ENCODE results near the gene KMT2A.
"Not testable (repeated sequence)": the region's sequence is repeated elsewhere in the genome, so short reads cannot be mapped to it uniquely, and the experiment has no call there.

Gene KMT2A

GRCh38 chr11:118411530-118411929 lies 24.8 kb upstream of the KMT2A start:
- peaks cover 2% of the 10 kb centered on the region for H3K4me1 ChIP-seq
- no peak for TF ChIP-seq CTCF (IDR thresholded peaks at IDR 0.05)
- no peaks in the 10 kb centered on the region for H3K9me3 ChIP-seq (ENCODE audit: control insufficient read depth, low read length)
- no peak overlapping the region for H3K4me3 ChIP-seq (ENCODE audit: low read depth, low read length)
- no peak overlapping the region for H3K27ac ChIP-seq
- no peaks in the 10 kb centered on the region for H3K27me3 ChIP-seq (ENCODE audit: control insufficient read depth, insufficient read depth, low read length)
- no peak overlapping the region for H3K4me2 ChIP-seq (ENCODE audit: low read length)
- H2AFZ ChIP-seq, result no peak overlapping the region
- no peak overlapping the region for H3K9ac ChIP-seq
- no peaks in the 10 kb centered on the region for H3K36me3 ChIP-seq (ENCODE audit: control insufficient read depth, insufficient read depth, low read length)
- peaks cover 3% of the 10 kb centered on the region for H3K79me2 ChIP-seq

GRCh38 chr11:118412921-118413320 lies 23.4 kb upstream of the KMT2A start:
- Histone ChIP-seq H3K36me3 (ENCODE audit: control insufficient read depth, insufficient read depth, low read length) (no peaks in the 10 kb centered on the region), H3K9ac (no peak overlapping the region), H3K4me3 (ENCODE audit: low read depth, low read length) (no peak overlapping the region), H2AFZ (no peak overlapping the region), H3K79me2 (no peaks in the 10 kb centered on the region), H3K4me1 (peaks cover 2% of the 10 kb centered on the region), H3K27me3 (ENCODE audit: control insufficient read depth, insufficient read depth, low read length) (no peaks in the 10 kb centered on the region), H3K9me3 (ENCODE audit: control insufficient read depth, low read length) (no peaks in the 10 kb centered on the region), H3K4me2 (ENCODE audit: low read length) (no peak overlapping the region), H3K27ac (no peak overlapping the region)
- TF ChIP-seq CTCF (IDR thresholded peaks at IDR 0.05), result no peak

- Histone ChIP-seq H3K9ac (no peak overlapping the region), H3K27me3 (ENCODE audit: control insufficient read depth, insufficient read depth, low read length) (no peaks in the 10 kb centered on the region), H3K9me3 (ENCODE audit: control insufficient read depth, low read length) (no peaks in the 10 kb centered on the region), H3K79me2 (no peaks in the 10 kb centered on the region), H3K27ac (peak overlapping the region; percentile 4), H3K36me3 (ENCODE audit: control insufficient read depth, insufficient read depth, low read length) (no peaks in the 10 kb centered on the region), H3K4me2 (ENCODE audit: low read length) (no peak overlapping the region), H3K4me1 (peaks cover 2% of the 10 kb centered on the region), H2AFZ (no peak overlapping the region), H3K4me3 (ENCODE audit: low read depth, low read length) (no peak overlapping the region)
- no peak for TF ChIP-seq CTCF (IDR thresholded peaks at IDR 0.05)
These were observed 21.1 kb upstream of the KMT2A start for GRCh38 chr11:118415062-118415738.

GRCh38 chr11:118415739-118416068 lies 20.6 kb upstream of the KMT2A start:
- TF ChIP-seq CTCF (IDR thresholded peaks at IDR 0.05), result no peak
- peak overlapping the region; percentile 4 for H3K27ac ChIP-seq
- H3K27me3 ChIP-seq (ENCODE audit: control insufficient read depth, insufficient read depth, low read length), result no peaks in the 10 kb centered on the region
- no peak overlapping the region for H3K9ac ChIP-seq
- H3K4me3 ChIP-seq (ENCODE audit: low read depth, low read length), result no peak overlapping the region
- no peaks in the 10 kb centered on the region for H3K36me3 ChIP-seq (ENCODE audit: control insufficient read depth, insufficient read depth, low read length)
- no peak overlapping the region for H3K4me2 ChIP-seq (ENCODE audit: low read length)
- peaks cover 2% of the 10 kb centered on the region for H3K4me1 ChIP-seq
- H2AFZ ChIP-seq, result no peak overlapping the region
- no peaks in the 10 kb centered on the region for H3K79me2 ChIP-seq
- no peaks in the 10 kb centered on the region for H3K9me3 ChIP-seq (ENCODE audit: control insufficient read depth, low read length)

GRCh38 chr11:118416900-118417299 lies 19.4 kb upstream of the KMT2A start:
- not testable (repeated sequence) for H3K9ac ChIP-seq; H3K27ac ChIP-seq; H3K4me3 ChIP-seq (ENCODE audit: low read depth, low read length); H3K27me3 ChIP-seq (ENCODE audit: control insufficient read depth, insufficient read depth, low read length); H3K79me2 ChIP-seq; H2AFZ ChIP-seq; H3K4me1 ChIP-seq; H3K4me2 ChIP-seq (ENCODE audit: low read length); H3K36me3 ChIP-seq (ENCODE audit: control insufficient read depth, insufficient read depth, low read length); H3K9me3 ChIP-seq (ENCODE audit: control insufficient read depth, low read length)

Data from parathyroid adenoma (tissue), 2 donors.